SK-N-SH (cell line): ENCODE measurements around the gene HSFX2.
"Not testable (repeated sequence)": the region's sequence is repeated elsewhere in the genome, so short reads cannot be mapped to it uniquely, and the experiment has no call there.

Experiments
- GATA2 ChIP-seq: sonication (generic); formaldehyde crosslinking; IDR thresholded peaks from 2 replicates; pipeline ENCODE4 v1.5.0; 2020; ENCODE audit warnings: mild to moderate bottlenecking, missing genetic modification reagents
- NFIC ChIP-seq: IDR thresholded peaks from 2 replicates; pipeline ENCODE4 v1.4.0; 2012; ENCODE audit warnings: borderline replicate concordance
- POLR2AphosphoS5 ChIP-seq: IDR thresholded peaks from 2 replicates; pipeline ENCODE4 v1.6.1; 2012; ENCODE audit warnings: low read depth, low read length
- RAD21 ChIP-seq: IDR thresholded peaks from 2 replicates; pipeline ENCODE4 v1.6.1; 2012; ENCODE audit warnings: mild to moderate bottlenecking, low read length
- TF ChIP-seq, protein P1 (sequence below): fragments of 200-600 bp; sonication (generic); IDR thresholded peaks from 2 replicates; pipeline ENCODE4 v1.6.1; 2017; ENCODE audit warnings: antibody characterized with exemption, mild to moderate bottlenecking, moderate library complexity

DNA sequence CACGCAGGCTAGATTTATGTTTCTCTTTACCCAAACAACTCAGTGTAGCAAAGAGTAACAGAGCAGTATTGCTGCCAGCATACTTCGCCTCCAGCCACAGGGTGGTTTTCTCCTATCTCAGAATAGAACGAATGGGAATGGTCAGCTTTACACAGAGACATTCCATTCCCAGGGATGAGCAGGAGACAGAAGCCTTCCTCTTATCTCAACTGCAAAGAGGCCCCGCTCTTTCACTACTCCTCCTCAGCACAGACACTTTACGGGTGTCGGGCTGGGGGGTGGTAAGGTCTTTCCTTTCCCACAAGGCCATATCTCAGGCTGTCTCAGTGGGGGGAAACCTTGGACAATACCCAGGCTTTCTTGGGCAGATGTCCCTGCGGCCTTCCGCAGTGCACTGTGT is 31.7 kb upstream of the HSFX2 start:
- TF ChIP-seq POLR2AphosphoS5; RAD21; NFIC; GATA2 (CRISPR knock-in tag): not testable (repeated sequence)
- TF ChIP-seq, protein P1, sequence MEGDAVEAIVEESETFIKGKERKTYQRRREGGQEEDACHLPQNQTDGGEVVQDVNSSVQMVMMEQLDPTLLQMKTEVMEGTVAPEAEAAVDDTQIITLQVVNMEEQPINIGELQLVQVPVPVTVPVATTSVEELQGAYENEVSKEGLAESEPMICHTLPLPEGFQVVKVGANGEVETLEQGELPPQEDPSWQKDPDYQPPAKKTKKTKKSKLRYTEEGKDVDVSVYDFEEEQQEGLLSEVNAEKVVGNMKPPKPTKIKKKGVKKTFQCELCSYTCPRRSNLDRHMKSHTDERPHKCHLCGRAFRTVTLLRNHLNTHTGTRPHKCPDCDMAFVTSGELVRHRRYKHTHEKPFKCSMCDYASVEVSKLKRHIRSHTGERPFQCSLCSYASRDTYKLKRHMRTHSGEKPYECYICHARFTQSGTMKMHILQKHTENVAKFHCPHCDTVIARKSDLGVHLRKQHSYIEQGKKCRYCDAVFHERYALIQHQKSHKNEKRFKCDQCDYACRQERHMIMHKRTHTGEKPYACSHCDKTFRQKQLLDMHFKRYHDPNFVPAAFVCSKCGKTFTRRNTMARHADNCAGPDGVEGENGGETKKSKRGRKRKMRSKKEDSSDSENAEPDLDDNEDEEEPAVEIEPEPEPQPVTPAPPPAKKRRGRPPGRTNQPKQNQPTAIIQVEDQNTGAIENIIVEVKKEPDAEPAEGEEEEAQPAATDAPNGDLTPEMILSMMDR: not testable (repeated sequence)
